Measurements from ENCODE around the gene MUC15. TPM values are rescaled to one million over a fixed set of nuclear protein-coding genes. Genes with fewer than 3 reads are reported as not detected.

Gene MUC15
- total and polyA plus RNA-seq, 2 of the 4 experiments (the other 2 are of a cell fraction) = not detected

DNA sequence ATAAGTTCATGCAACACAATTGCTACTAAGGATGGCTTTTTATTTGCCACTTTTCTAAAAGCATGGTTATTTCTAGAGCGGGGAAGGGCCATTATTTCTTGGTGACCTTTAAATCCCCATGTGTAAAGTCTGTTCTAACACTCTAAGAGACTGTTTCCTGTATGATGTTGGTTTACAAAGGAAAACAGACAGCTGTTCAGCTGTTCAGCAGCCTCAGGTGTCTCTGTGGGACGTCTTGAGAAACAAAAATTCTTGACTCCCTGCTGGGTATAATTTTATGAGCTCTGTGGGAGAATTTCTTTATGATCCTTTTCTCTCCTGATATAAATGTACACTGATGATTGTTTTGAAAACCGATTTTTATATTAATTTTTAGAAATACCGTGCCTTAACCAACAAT lies 13.9 kb downstream of the MUC15 start:
- H3K4me1 ChIP-seq (ENCODE audit: control insufficient read depth, insufficient read depth, low read length) = no peaks in the 10 kb centered on the region
- no peaks in the 10 kb centered on the region for H4K20me1 ChIP-seq (ENCODE audit: insufficient read depth, low read length)
- no peaks in the 10 kb centered on the region for H3K27me3 ChIP-seq (ENCODE audit: control insufficient read depth, insufficient read depth, low read length)
- in situ Hi-C loops (cut with MboI; ENCODE audit: low sequenced_read_pairs) (no loop called here), intact Hi-C loops (cut with micrococcal nuclease) (no loop called here), dilution Hi-C loops (cut with HindIII; ENCODE audit: low sequenced_read_pairs, unreplicated experiment) (no loop called here)
- H3K18ac ChIP-seq (ENCODE audit: low read depth, low read length) = no peak overlapping the region
- no peaks in the 10 kb centered on the region for H3K36me3 ChIP-seq (ENCODE audit: control insufficient read depth, insufficient read depth, low read length)
- TF ChIP-seq FOS (IDR thresholded peaks at IDR 0.05; ENCODE audit: low read depth, low read length) (no peak), CTCF (conservative IDR thresholded peaks at IDR 0.05; ENCODE audit: low read depth, low read length) (no peak), CHD1 (IDR thresholded peaks at IDR 0.05; ENCODE audit: low read depth, low read length) (no peak), POLR2A (IDR thresholded peaks at IDR 0.05; ENCODE audit: low read depth, low read length) (no peak), RFX5 (IDR thresholded peaks at IDR 0.05; ENCODE audit: low read depth, low read length) (no peak), MAFK (IDR thresholded peaks at IDR 0.05; ENCODE audit: low read depth, low read length) (no peak), NFE2L2 (IDR thresholded peaks at IDR 0.05; ENCODE audit: low read depth, low read length) (no peak), SMC3 (IDR thresholded peaks at IDR 0.05; ENCODE audit: low read depth, low read length) (no peak), MXI1 (IDR thresholded peaks at IDR 0.05; ENCODE audit: borderline replicate concordance, low read depth, low read length) (no peak), RAD21 (IDR thresholded peaks at IDR 0.05; ENCODE audit: low read length) (no peak), ELK1 (IDR thresholded peaks at IDR 0.05; ENCODE audit: borderline replicate concordance, low read depth, low read length) (no peak), RCOR1 (IDR thresholded peaks at IDR 0.05; ENCODE audit: insufficient replicate concordance, low read length) (no peak), CEBPB (IDR thresholded peaks at IDR 0.05; ENCODE audit: low read depth, low read length) (no peak), BHLHE40 (IDR thresholded peaks at IDR 0.05; ENCODE audit: low read depth, low read length) (no peak)
- TF ChIP-seq, protein P1, sequence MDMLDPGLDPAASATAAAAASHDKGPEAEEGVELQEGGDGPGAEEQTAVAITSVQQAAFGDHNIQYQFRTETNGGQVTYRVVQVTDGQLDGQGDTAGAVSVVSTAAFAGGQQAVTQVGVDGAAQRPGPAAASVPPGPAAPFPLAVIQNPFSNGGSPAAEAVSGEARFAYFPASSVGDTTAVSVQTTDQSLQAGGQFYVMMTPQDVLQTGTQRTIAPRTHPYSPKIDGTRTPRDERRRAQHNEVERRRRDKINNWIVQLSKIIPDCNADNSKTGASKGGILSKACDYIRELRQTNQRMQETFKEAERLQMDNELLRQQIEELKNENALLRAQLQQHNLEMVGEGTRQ (IDR thresholded peaks at IDR 0.05; ENCODE audit: low read depth, low read length) = no peak
- ChIA-PET POLR2A (ENCODE audit: unreplicated experiment) (no interaction called here), CTCF (interaction anchor here (1.3 kb wide), 1 partner anchor 8 kb away, joined by 3 read pairs; no protein-coding TSS in a partner anchor)
- no peak overlapping the region for H3K4ac ChIP-seq (ENCODE audit: low read depth, low read length)
- no peak overlapping the region for H2AK9ac ChIP-seq (replicated peaks; ENCODE audit: low read depth, low read length, poor library complexity)
- H3K9ac ChIP-seq (ENCODE audit: low read depth, low read length) = no peak overlapping the region
- H2BK120ac ChIP-seq (ENCODE audit: low read depth, low read length) = no peak overlapping the region
- no peak overlapping the region for H2BK5ac ChIP-seq (ENCODE audit: low read depth, low read length, poor library complexity, severe bottlenecking)
- DNase-seq (no peak), ATAC-seq (ENCODE audit: low read depth) (no peak)
- H3K4me2 ChIP-seq (ENCODE audit: low read depth, low read length) = no peak overlapping the region
- no peak overlapping the region for H2AFZ ChIP-seq (replicated peaks; ENCODE audit: low read length, poor library complexity)
- no peak overlapping the region for H3K14ac ChIP-seq (replicated peaks; ENCODE audit: low read depth, low read length)
- H4K5ac ChIP-seq (ENCODE audit: low read depth, low read length) = no peak overlapping the region
- H3K79me1 ChIP-seq (ENCODE audit: low read depth in 1 of 2, low read length in 2 of 2) = no peaks in the 10 kb centered on the region
- H2AK5ac ChIP-seq (ENCODE audit: low read depth, low read length) = no peak overlapping the region
- H3K27ac ChIP-seq (ENCODE audit: insufficient read depth, low read length) = no peak overlapping the region
- no peak overlapping the region for H4K8ac ChIP-seq (ENCODE audit: low read depth in 2 of 2, low read length in 2 of 2)
- no peak overlapping the region for H3K23ac ChIP-seq (ENCODE audit: low read depth, low read length)
- no TSS peak for BruUV-seq (replicated peaks)
- WGBS, 2 experiments (ENCODE audit: extremely low coverage in 2 of 2, insufficient read length in 1 of 2) = no CpG with 5 or more reads among the region's 4 CpGs
- no peaks in the 10 kb centered on the region for H3K9me1 ChIP-seq (ENCODE audit: insufficient read depth, low read length)
- no peak overlapping the region for H3K4me3 ChIP-seq (ENCODE audit: insufficient read depth, low read depth, low read length)
- H2BK20ac ChIP-seq (ENCODE audit: low read depth, low read length) = no peak overlapping the region
- no peak overlapping the region for H2BK15ac ChIP-seq (ENCODE audit: low read depth, low read length)
- H3K9me3 ChIP-seq (ENCODE audit: control insufficient read depth, insufficient read depth, low read length) = no peaks in the 10 kb centered on the region
- no peak overlapping the region for H4K91ac ChIP-seq (ENCODE audit: insufficient read depth, low read depth, low read length)
- H3K56ac ChIP-seq (ENCODE audit: extremely low read depth, insufficient read depth, low read length) = no peak overlapping the region

Data from IMR-90 (cell line).